Measurements from ENCODE around the gene LHFPL3.

GRCh38 chr7:104886651-104887050 is 558.2 kb downstream of the LHFPL3 start:
- TF ChIP-seq CEBPB (IDR thresholded peaks at IDR 0.05) (no peak), MAX (IDR thresholded peaks at IDR 0.05) (no peak), EP300 (IDR thresholded peaks at IDR 0.05; ENCODE audit: borderline replicate concordance) (no peak), EGR1 (IDR thresholded peaks at IDR 0.05) (no peak), NFIC (IDR thresholded peaks at IDR 0.05) (no peak), FOXM1 (IDR thresholded peaks at IDR 0.05; ENCODE audit: borderline replicate concordance, low read depth) (no peak), RAD21 (IDR thresholded peaks at IDR 0.05; ENCODE audit: low read depth) (no peak)

Data from Ishikawa (cell line).